ENCODE data around the gene GPT2. TPM values are rescaled to one million over a fixed set of nuclear protein-coding genes. Genes with fewer than 3 reads are reported as not detected.

Gene GPT2
- polyA plus RNA-seq, 3 donors, result 0.98 to 1.5 (median 1.4) TPM

DNA sequence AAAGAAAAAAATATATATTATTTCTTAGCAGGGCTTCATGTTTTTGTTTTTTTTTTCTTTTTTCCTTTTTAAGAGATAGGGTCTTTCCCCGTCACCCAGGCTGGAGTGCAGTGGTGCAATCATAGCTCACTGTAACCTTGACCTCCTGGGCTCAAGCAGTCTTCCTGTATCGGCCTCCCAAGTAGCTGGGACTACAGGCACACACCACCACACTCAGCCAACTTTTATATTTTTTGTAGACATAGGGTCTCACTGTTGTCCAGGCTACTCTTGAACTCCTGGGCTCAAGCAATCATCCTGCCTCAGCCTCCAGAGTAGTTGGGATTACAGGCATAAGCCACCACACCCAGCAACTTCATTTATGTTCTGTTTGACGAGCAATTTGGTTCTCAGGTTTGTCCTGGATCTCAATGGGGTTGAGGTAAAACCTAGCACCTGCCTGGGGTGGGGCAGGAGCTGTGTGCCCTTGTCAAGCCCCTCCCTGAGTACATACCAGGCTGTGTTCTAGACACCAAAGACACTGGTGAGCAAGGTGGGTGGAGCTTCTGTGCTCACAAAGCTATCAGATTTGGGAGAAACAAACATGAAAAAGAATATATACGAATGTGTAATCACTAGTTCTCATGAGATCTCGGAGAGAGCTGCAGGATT lies 19.2 kb downstream of the GPT2 start:
- Mint-ChIP-seq H3K4me3 (no peak overlapping the region), H3K27ac (no peak overlapping the region), H3K9me3 (no peaks in the 10 kb centered on the region), H3K27me3 (ENCODE audit: low read depth in 3 of 3) (no peaks in the 10 kb centered on the region), H3K4me1 (peaks cover 17% of the 10 kb centered on the region), H3K36me3 (peaks cover 18 to 32% of the 10 kb centered on the region in 2 donors)
- Histone ChIP-seq H4K20me1 (ENCODE audit: insufficient read depth, low read length) (no peaks in the 10 kb centered on the region), H3K4me2 (replicated peaks; ENCODE audit: extremely low read depth, low read length, poor library complexity, severe bottlenecking) (no peak overlapping the region), H3K9me3 (replicated peaks in 1 of 2; ENCODE audit: control insufficient read depth in 1 of 2, insufficient read depth in 1 of 2, low read length in 2 of 2) (no peaks in the 10 kb centered on the region), H3K36me3 (replicated peaks in 1 of 2; ENCODE audit: control insufficient read depth in 1 of 2, insufficient read depth in 2 of 2, low read length in 2 of 2) (peaks cover 5 to 7% of the 10 kb centered on the region in 2 donors), H3K4me1 (ENCODE audit: control insufficient read depth in 1 of 2, insufficient read depth in 2 of 2, low read length in 2 of 2) (peaks cover 11% of the 10 kb centered on the region in 2 donors), H3K27me3 (ENCODE audit: control insufficient read depth in 2 of 2, insufficient read depth in 2 of 2, low read length in 2 of 2) (no peaks in the 10 kb centered on the region), H3K4me3 (replicated peaks in 1 of 3; ENCODE audit: low read depth in 2 of 3, low read length in 3 of 3) (no peak overlapping the region), H3K79me2 (ENCODE audit: insufficient read depth, low read length) (no peaks in the 10 kb centered on the region), H2AFZ (ENCODE audit: insufficient read depth, low read depth, low read length, poor library complexity, severe bottlenecking) (no peak overlapping the region), H3K9ac (ENCODE audit: insufficient read depth, low read length, poor library complexity, severe bottlenecking) (no peak overlapping the region), H3K27ac (ENCODE audit: low read depth in 1 of 2, low read length in 2 of 2) (no peak overlapping the region)
- TF ChIP-seq, protein P1, sequence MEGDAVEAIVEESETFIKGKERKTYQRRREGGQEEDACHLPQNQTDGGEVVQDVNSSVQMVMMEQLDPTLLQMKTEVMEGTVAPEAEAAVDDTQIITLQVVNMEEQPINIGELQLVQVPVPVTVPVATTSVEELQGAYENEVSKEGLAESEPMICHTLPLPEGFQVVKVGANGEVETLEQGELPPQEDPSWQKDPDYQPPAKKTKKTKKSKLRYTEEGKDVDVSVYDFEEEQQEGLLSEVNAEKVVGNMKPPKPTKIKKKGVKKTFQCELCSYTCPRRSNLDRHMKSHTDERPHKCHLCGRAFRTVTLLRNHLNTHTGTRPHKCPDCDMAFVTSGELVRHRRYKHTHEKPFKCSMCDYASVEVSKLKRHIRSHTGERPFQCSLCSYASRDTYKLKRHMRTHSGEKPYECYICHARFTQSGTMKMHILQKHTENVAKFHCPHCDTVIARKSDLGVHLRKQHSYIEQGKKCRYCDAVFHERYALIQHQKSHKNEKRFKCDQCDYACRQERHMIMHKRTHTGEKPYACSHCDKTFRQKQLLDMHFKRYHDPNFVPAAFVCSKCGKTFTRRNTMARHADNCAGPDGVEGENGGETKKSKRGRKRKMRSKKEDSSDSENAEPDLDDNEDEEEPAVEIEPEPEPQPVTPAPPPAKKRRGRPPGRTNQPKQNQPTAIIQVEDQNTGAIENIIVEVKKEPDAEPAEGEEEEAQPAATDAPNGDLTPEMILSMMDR (IDR thresholded peaks at IDR 0.05), result no peak
- DNase-seq, result no peak
- intact Hi-C loops (cut with micrococcal nuclease), result loop anchor here (10.0 kb wide), 1 partner anchor 229 kb away; no protein-coding TSS in a partner anchor
- WGBS (ENCODE audit: insufficient coverage), result 93% methylated on average over 3 of the region's 5 CpGs

DNA sequence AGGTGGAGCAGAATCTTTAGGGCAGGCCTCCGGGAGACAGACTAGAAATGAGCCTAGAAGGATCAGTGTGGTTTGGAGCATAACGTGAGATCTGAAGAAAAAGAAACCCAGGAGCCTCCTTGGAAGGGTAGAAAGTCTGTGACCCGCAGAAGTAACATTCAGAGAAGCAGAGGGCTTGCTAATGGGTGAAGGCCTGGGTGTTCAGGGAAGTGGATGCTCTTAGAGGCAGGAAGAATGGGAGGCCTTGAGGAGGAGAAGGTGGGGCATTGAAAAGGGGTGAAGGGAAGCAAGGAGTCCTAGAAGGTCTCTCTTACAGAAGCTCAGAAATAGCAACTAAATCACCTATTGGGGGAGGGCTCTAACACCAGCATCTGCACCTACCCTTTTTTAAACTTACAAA lies 20.3 kb downstream of the GPT2 start:
- Histone ChIP-seq H3K4me3 (replicated peaks in 1 of 3; ENCODE audit: low read depth in 2 of 3, low read length in 3 of 3) (no peak overlapping the region), H3K79me2 (ENCODE audit: insufficient read depth, low read length) (no peaks in the 10 kb centered on the region), H3K9me3 (replicated peaks in 1 of 2; ENCODE audit: control insufficient read depth in 1 of 2, insufficient read depth in 1 of 2, low read length in 2 of 2) (no peaks in the 10 kb centered on the region), H4K20me1 (ENCODE audit: insufficient read depth, low read length) (no peaks in the 10 kb centered on the region), H3K36me3 (replicated peaks in 1 of 2; ENCODE audit: control insufficient read depth in 1 of 2, insufficient read depth in 2 of 2, low read length in 2 of 2) (peaks cover 5 to 7% of the 10 kb centered on the region in 2 donors), H3K27me3 (ENCODE audit: control insufficient read depth in 2 of 2, insufficient read depth in 2 of 2, low read length in 2 of 2) (no peaks in the 10 kb centered on the region), H3K4me2 (replicated peaks; ENCODE audit: extremely low read depth, low read length, poor library complexity, severe bottlenecking) (no peak overlapping the region), H3K27ac (ENCODE audit: low read depth in 1 of 2, low read length in 2 of 2) (no peak overlapping the region), H3K4me1 (ENCODE audit: control insufficient read depth in 1 of 2, insufficient read depth in 2 of 2, low read length in 2 of 2) (peaks cover 5% of the 10 kb centered on the region in 2 donors), H3K9ac (ENCODE audit: insufficient read depth, low read length, poor library complexity, severe bottlenecking) (no peak overlapping the region), H2AFZ (ENCODE audit: insufficient read depth, low read depth, low read length, poor library complexity, severe bottlenecking) (no peak overlapping the region)
- H3K4me3 Mint-ChIP-seq, result no peak overlapping the region
- TF ChIP-seq, protein P1 (IDR thresholded peaks at IDR 0.05), result no peak
- intact Hi-C loops (cut with micrococcal nuclease), result loop anchor here (10.0 kb wide), 1 partner anchor 230 kb away; no protein-coding TSS in a partner anchor
- no peak for DNase-seq
- H3K27me3 Mint-ChIP-seq (ENCODE audit: low read depth in 3 of 3), result no peaks in the 10 kb centered on the region
- peaks cover 14% of the 10 kb centered on the region for H3K4me1 Mint-ChIP-seq
- 100% methylated on average over 3 of the region's 3 CpGs for WGBS (ENCODE audit: insufficient coverage)
- no peaks in the 10 kb centered on the region for H3K9me3 Mint-ChIP-seq
- peaks cover 18 to 32% of the 10 kb centered on the region in 2 donors for H3K36me3 Mint-ChIP-seq
- H3K27ac Mint-ChIP-seq, result peak overlapping the region in 2 of 7 donors; percentile 36 to 48
